ENCODE results near the gene KLF13.

GRCh38 chr15:31385736-31386135 lies 59.1 kb downstream of the KLF13 start:
- TF ChIP-seq CTCF (IDR thresholded peaks at IDR 0.05) = no peak
- TF ChIP-seq POLR2A (IDR thresholded peaks at IDR 0.05) = no peak
